Stimulated activated CD4-positive, alpha-beta T cell treated with anti-CD3 and anti-CD28 coated beads, Interleukin-2, amount 100 ng/mL, for 4 hours (primary cell): ENCODE measurements around the gene TTLL11.
"Not testable (repeated sequence)": the region's sequence is repeated elsewhere in the genome, so short reads cannot be mapped to it uniquely, and the experiment has no call there.

ENCODE experiments used
- DNase-seq: peaks from one replicate; pipeline ENCODE4 v3.0.0-alpha.2; 2020; ENCODE audit warnings: low read depth

The TTLL11 gene

DNA sequence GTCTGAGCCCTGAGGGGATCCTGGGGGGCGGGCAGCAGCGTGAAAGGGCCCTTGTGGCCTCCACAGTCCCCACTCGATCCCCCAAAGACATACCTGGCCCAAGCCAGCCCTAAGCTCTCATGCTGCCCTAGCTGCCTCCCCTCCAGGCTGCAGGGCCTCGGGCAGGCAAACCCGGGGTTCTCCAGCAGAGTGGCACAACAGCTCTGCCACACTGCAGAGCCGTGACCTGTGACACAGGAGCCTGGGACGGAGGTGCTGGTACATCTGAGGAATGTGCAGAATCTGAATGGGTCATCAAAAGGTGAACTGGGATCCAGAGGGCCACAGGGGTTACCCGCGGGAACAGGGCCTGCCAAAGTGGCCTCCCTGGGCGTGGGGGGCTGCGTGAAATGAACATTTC lies 278.5 kb downstream of the TTLL11 start:
- no peak for DNase-seq

DNA sequence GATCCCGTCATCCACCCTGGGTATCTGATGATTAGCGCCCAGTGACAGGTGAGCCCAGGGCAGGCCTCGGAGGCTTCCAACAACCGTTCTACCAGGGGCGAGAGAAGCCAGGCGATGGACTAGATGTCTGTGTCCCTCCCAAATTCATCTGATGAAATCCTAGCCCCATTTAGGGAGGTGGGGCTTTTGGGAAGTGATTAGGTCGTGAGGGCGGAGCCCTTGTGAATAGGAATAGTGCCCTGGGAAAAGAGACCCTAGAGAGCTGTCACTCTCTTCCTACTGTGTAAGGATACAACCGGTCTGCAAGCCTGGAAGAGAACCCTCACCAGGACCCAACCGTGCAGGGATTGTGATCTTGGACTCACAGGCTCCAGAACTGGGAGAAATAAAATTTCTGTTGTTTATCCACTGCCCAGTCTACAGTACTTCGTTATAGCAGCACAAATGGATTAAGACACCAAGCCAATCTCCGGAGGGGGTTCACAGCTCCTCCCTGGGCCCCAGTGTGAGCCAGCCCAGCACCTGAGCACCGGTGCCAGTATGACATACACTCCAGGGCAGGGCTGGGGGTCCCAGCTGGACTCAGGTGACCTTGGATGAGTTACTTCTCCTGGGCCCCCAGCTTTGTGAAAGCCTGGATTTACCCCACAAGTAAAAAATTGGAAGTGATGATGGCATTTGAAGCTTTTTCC lies 279.4 kb downstream of the TTLL11 start:
- no peak for DNase-seq

DNA sequence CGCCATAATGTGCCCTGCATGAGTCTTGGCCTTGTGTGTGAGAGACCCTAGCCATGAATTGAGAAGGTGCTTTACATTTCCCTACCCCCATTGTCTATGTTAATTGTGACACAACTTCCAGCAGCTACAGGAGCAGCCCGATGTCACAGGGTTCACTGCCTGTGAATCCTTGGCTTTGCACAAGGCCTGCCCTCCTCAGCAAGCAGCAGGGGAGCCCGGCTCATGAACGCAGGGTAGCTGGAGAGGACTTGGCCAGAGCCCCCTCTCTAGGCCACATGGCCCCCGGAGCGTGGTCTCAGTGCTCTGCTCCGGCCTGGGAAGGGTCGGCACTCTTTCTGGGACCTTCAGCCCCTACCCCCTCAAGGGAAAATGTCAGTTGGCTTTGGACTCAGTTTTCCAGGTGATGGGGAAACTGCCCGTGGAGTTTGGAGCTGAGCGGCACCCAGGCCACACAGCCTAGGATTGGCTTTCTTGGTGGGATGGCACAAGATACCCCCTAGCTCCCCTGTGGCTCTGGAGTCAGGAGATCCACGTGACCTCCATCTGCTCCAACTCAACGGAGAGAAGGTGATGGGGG lies 280.9 kb downstream of the TTLL11 start:
- DNase-seq: no peak

DNA sequence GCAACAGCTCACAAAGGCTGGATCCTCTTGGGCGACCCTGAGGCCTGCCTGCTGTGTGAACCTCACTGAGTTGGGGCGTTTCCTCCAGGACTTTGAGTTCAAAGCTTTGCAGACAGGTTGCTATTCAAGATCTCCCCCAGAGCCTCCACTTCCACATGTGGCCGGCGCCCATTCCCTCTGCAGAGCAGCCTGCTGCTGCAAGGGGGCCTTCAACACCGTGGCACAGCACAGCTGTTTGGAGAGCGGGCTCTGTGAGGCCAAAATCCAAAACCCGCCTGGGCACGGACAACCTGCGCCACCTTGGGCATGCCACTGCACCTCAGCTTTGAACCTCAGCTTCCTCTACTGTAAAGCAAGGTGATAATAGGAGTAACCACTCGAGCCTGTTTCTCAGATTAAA lies 281.4 kb downstream of the TTLL11 start:
- DNase-seq: no peak

DNA sequence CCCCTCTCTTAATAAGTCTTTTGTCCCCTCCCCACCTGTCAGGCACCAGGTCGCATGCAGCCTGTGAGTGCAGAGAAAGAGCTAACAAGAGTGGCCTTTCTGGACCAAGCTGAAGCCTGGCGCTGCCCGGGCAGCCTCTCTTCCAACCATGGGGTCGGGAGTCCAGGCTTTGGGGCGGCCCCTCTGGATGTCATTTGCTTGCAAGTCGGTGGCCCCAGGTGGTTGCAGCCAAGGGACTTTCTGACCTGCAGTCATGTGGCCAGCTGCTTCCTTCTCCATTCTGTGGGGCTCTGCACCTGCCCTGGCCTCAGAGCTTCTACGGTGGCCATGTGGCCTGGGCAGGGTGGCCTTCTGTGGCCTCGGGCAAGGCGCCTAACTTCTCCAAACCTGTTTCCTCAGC lies 282.0 kb downstream of the TTLL11 start:
- DNase-seq: no peak

DNA sequence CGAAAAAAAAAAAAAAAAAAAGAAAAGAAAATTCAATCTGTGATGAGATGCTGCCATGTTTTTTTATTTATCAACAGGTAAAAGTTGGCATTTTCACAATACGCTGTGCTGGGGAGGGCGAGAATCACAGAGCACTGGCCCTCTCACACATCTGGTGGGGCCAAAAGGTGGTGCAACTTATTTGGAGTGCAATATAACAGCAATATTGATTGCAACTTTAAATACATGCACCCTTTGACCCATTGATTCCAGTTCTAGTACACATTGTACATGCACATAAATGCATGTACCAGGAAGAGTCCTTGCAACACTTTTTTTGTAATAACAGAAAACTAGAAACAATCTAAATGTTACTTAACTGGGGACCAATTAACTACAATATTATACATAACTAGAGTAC lies 282.6 kb downstream of the TTLL11 start:
- no peak for DNase-seq

DNA sequence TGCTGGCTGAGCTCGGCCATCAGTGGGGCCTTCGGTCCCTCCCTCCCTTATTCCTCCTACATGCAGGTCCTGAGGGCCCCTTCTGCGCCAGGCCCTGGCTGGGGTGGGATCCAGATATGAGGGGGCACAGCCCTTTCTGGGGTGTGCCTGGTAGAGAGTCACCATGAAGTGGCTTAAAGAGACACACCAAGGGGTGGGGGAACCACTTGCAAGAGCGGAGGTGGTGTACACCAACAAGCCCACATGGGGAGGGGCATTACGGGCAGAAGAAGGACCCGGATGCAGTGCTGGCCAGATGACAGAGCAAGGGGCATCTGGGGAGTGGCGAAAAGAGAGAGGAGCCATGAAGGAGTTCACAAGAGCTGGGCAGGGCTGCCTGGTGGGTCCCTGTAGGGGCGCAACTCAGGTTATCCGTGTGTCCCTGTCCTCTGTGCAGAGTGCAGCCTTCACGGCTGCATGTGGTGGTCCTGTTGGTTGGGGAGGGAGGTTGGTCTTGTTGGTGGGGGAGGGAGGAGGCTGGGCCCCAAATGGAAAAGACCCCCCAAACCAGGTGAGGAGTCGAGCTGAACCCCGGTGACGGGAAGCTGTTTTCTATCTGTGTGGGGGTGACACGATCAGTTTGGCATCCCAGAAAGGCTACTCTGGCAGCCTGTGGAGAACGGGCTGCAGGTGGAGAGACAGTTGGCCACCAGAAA lies 283.6 kb downstream of the TTLL11 start:
- no peak for DNase-seq

DNA sequence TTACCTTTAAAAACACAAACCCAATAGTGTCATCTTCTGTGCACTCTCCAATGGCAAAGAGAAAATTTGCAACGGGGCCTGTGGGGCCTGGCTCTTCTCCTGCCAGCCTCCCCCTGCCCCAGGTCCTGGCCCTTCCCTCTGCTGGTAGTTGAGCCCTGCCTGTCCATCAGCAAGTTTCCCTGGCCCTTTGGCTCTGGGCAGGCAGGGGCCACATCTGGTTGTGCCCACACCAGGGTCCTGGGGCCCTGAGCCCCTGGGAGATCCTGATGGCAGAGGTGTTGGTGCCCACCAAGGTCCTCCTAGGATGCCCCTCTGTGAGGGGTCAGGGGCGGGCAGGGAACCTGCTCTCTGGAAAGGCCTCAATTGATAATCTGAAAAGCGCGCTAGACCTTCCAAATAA lies 284.3 kb downstream of the TTLL11 start:
- no peak for DNase-seq

DNA sequence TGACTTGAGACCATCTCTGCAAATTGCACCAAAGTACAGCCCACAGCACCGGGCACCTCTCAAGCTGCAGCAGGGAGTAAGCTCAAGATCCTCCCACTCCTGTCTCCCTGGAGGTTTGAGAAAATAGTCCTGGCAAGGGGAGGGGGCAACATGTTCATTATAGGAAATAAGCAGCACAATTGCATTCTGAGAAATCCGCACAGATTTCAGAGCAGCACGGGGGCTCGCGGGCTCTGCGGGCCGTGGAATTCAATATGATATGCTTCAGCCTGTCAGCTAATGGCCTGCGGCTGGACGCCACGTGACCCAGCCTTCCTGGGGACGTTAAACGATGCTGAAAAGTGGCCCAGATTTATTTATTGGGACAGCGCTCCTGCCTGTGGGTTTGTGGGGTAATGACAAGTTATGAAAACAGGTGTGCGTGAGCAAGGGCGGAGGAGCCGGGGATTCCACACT lies 285.3 kb downstream of the TTLL11 start:
- DNase-seq: no peak

DNA sequence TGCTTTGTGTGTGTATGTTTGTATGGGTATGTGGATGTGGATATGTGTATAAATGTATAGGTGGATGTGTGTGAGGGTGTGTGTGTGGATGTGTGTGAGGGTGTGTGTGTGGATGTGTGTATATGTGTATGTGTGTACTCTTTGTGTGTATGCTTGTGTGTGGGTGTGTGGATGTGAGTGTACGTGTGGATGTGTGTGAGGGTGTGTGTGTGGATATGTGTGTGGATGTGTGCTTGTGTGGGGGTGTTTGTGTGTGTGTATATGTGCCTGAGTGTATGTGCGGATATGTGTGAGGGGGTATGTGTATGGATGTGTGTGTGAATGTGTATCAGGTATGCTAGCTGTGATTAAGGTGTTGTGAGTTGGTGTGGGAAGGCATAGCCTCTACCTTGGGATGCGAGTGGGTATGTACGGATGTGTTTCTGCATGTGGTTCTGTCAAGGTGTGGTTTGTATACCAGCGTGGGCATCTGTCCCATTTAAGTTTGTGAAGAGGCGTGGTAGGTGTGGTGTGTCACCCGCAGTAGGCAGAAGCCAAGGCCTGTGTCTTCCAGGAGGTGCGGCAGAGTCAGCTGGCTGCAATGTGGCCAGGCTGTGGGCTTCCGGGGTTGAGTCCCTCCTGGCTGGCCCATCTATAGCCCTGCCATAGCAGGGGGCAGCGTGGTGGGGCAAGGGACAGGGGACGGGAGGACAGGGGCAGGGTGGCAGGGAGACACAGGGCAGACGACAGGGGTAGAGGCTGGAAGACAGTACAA lies 285.9 kb downstream of the TTLL11 start:
- no peak for DNase-seq

DNA sequence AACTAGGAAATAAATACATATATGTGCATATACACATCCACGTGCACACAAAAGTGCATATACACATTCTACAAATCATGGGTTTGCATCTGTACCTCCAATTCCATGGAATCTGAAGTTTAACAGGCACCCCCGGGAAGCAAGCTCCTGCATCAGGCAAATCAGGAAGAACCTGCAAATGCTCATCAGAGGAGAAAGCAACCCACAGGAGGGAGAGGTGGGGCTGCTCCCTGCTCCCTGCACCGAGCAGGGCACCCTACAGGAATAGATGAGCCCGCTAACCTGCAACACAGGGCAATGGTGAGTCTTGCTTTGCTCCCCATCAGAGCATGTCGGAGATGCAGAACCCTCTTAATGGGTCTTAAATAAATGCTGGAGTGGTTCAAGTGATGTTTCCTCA lies 290.4 kb downstream of the TTLL11 start:
- no peak for DNase-seq

DNA sequence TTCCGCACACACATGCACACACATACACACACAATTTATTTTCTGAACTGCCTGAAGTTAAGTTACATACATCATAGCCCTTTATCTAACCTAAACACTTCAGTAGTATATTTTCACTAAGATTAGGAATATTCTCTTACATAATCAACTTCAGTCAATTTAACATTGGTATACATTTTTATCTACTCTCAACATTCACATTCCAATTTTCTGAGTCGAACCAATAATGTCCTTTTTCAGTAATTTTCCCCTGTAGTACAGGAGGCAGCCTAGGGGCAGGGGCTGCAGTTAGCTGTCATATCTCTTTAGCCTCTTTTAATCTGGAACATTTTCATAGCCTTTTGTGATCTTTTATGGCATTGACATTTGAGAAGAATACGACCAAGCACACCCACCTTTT lies 291.5 kb downstream of the TTLL11 start:
- DNase-seq: no peak

DNA sequence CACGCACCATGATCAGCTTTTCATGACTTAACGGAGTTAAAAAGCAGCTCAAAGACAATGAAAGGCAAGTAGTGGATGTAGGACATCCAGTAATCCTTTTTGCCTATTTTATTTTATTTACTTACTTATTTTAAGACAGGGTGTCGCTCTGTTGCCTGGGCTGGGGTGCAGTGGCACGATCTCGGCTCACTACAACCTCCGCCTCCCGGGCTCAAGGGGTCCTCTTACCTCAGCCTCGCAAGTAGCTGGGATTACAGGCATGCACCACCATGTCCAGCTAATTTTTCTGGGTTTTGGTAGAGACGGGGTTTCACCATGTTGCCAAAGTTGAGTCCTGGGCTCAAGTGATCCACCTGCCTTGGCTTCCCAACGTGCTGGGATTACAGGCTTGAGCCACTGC lies 292.7 kb downstream of the TTLL11 start:
- DNase-seq: no peak

DNA sequence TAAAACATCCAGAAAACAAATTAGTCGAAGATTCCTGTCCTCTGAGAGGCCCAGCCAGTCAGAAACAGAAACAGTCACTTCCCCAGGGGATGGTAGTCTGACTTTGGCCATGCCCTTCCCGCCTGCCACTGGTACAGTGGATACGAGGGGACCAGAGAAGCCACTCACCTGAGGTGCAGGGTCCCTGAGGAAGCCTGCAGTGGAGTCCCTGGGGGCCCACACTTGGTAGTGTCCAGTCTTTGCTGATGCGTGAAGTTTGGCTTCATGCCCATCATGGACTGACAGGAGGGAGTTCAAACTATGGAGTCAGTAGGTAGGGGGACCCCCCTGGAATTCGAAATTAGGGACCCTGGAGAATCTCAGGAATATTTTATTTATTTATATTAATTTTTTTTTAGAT lies 294.2 kb downstream of the TTLL11 start:
- DNase-seq: no peak

DNA sequence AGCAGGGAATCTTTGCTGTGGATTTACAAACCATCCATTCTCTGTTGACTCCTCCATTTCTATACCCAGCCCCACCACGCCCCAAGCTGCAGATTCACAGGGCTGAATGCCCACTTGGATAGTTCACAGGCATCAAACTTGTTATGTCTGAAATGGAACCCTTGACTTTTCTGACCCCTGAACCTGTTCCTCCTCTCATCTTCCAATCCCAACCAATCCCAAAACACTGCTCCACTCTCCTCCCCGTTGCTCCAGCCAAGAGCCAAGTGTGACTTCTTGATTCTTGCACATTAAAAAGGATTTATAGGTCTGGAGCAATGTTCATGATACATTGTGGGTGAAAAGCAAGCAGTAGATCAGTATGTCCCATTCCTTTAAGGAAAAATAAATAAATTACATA lies 296.0 kb downstream of the TTLL11 start:
- no peak for DNase-seq

DNA sequence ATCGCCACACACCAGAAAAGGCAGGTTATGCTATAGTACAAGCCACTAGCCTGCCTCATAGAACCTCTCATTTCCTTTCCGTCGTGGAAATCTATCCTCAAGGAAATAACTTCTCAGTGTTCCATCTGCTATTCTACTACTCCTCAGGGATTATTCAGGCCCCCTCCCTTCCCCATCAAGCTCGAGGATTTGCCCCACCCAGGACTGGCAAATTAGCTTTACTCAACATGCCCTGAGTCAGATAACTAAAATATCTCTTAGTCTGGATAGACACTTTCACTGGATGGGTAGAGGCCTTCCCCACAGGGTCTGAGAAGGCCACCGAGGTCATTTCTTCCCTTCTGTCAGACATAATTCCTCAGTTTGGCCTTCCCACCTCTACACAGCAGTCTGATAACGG lies 298.8 kb downstream of the TTLL11 start:
- not testable (repeated sequence) for DNase-seq

DNA sequence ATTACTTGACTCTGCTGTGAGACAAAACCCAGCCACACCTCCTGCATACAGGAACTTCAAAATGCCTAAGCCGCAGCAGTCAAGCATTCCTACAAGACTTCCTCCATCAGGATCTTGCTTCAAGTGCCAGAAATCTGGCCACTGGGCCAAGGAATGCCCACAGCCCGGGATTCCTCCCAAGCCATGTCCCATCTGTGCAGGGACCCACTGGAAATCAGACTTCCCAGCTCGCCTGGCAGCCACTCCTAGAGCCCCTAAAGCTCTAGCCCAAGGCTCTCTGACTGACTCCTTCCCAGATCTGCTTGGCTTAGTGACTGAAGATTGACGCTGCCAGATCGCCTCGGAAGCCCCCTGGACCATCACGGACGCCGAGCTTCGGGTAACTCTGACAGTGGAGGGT lies 300.6 kb downstream of the TTLL11 start:
- not testable (repeated sequence) for DNase-seq

DNA sequence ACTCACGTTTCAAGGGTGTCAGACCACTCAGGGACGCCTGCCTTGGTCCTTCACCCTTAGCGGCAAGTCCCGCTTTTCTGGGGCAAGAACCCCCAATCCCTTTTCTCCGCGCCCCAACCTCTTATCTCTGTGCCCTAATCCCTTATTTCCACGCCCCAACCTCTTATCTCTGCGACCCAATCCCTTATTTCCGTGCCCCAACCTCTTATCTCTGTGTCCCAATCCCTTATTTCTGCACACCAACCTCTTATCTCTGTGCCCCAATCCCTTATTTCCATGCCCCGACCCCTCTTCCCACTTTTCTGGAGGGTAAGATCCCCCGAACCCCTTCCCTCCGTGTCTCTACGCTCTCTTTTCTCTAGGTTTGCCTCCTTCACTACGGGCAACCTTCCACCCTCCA lies 302.3 kb downstream of the TTLL11 start:
- DNase-seq: no peak

DNA sequence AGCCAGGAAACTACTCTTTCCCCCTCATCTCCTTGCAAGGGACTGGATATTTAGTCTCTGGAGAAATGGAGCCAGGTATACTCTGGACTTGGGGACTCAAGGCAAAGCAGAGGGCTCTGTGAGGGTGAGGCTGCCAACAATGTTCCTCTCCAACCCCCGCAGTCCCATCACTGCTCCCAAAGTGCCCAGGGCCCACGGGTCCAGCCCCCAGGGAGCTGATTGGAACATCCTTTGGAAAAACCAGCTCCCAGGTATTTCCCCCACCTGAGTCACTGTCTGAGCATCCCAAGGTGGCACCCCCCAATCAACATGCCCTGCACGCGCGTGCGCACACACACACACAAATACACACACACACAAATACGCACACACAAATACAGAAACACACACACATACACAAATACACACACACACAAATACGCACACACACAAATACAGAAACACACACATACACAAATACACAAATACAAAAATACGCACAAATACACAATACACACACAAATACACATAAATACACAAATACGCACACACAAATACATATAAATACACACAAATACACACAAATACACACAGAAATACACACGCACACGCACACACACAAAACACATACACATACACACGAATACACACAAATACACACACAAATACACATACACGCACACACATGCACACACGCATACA lies 304.3 kb downstream of the TTLL11 start:
- DNase-seq: no peak

DNA sequence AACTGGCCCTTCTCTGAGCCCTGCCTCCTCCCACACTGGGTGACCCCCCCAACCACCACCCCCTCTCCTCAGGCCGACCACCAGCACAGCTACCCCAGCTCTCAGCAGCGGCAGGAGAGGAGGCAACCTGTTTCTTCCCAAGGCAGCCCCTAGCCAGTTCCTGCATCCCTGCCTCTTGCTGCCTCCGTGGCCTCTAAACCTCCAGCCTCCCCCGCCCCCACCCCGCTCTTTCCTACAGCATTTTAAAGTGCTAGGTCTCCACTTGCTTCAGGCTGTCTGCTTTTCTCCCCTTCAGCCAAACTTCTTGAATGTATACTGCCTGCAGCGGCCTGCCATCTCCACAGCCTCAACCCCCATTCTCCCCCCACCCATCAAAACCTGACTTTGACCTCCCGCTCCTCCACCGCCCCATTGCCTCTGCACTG lies 306.1 kb downstream of the TTLL11 start:
- no peak for DNase-seq

DNA sequence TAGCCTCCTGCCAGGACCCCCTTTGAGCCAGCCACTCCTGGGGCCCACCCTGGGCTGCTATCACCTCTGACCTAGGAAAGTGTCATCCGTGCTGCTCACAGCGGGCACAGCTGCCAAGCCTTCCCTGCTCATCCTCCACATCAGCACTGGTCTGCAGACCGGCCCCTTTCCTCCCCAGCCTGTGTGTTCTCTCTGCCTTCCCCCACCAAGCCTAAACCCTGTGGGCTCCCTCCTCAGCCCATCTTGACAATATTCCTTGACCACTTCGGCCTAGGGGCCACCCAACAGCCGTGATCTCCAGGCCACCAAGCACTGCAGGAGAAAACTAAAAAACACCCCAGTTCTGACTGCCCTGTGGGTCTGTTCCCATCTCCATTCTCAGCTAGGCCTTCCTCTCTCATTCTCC lies 306.6 kb downstream of the TTLL11 start:
- no peak for DNase-seq
